NCI-H345 (cell line): ENCODE results near the gene BSN.
A peak's percentile ranks its signal among the peaks of the same experiment; 100 is the strongest.

ENCODE experiments used
- DNase-seq: peaks from one replicate; lab custom pipeline; 2025; lab: John Stamatoyannopoulos, UW

The BSN gene

GRCh38 chr3:49553692-49554632 is at the start of gene BSN:
BSN (plus strand) TSS chr3:49554477; CDS start chr3:49554603, 126 bp downstream.
- DNase-seq: peak; percentile 90

GRCh38 chr3:49506906-49507305 is 47.4 kb upstream of the BSN start:
- DNase-seq: no peak

GRCh38 chr3:49509028-49509561 is 45.2 kb upstream of the BSN start:
- no peak for DNase-seq

GRCh38 chr3:49511639-49512038 is 42.6 kb upstream of the BSN start:
- DNase-seq: no peak

- DNase-seq: no peak
These were observed 41.4 kb upstream of the BSN start for GRCh38 chr3:49512781-49513355.

- DNase-seq: no peak
These were observed 40.7 kb upstream of the BSN start for GRCh38 chr3:49513494-49514124.

- DNase-seq: no peak
These were observed 36.3 kb upstream of the BSN start for GRCh38 chr3:49518016-49518415.

GRCh38 chr3:49518441-49518840 is 35.8 kb upstream of the BSN start:
- no peak for DNase-seq

- no peak for DNase-seq
These were observed 35.0 kb upstream of the BSN start for GRCh38 chr3:49519296-49519695.

- no peak for DNase-seq
These were observed 34.3 kb upstream of the BSN start for GRCh38 chr3:49519916-49520385.

GRCh38 chr3:49523756-49524747 is 30.2 kb upstream of the BSN start:
- no peak for DNase-seq

GRCh38 chr3:49529567-49529966 is 24.7 kb upstream of the BSN start:
- DNase-seq: no peak

GRCh38 chr3:49530231-49530630 is 24.0 kb upstream of the BSN start:
- no peak for DNase-seq

- DNase-seq: no peak
These were observed 23.6 kb upstream of the BSN start for GRCh38 chr3:49530701-49531100.

GRCh38 chr3:49531218-49531617 is 23.1 kb upstream of the BSN start:
- DNase-seq: no peak

GRCh38 chr3:49531715-49532114 is 22.6 kb upstream of the BSN start:
- no peak for DNase-seq

GRCh38 chr3:49533031-49533430 is 21.2 kb upstream of the BSN start:
- no peak for DNase-seq

GRCh38 chr3:49533786-49534519 is 20.3 kb upstream of the BSN start:
- no peak for DNase-seq

GRCh38 chr3:49534581-49535441 is 19.5 kb upstream of the BSN start:
- DNase-seq: peak; percentile 56
